Neural cell (in vitro differentiated cells): Measurements from ENCODE around the gene DOCK4. TPM values are rescaled to one million over a fixed set of nuclear protein-coding genes. Genes with fewer than 3 reads are reported as not detected.

Experiments used
- H2AFZ ChIP-seq: fragments of 200-600, 300-800 bp; sonication (generic), shearing (Covaris generic); 2 replicates; pipeline ENCODE4 v1.6.0; 2014; ENCODE audit warnings: low read depth, mild to moderate bottlenecking, antibody characterized with exemption, low read length, moderate library complexity
- H3F3A ChIP-seq: fragments of 200-600 bp; shearing (Covaris generic); 2 replicates; pipeline ENCODE4 v1.6.1; 2016; ENCODE audit warnings: mild to moderate bottlenecking, moderate library complexity, mixed read lengths, antibody characterized with exemption, low read length; ENCODE audit not compliant: insufficient read depth, poor library complexity, severe bottlenecking
- H3K27ac ChIP-seq: fragments of 200-600, 300-800 bp; sonication (generic), shearing (Covaris generic); 2 replicates; pipeline ENCODE4 v1.5.1; 2014; ENCODE audit warnings: mild to moderate bottlenecking, low read length, moderate library complexity
- H3K27me3 ChIP-seq: fragments of 300-800, 200-600 bp; sonication (generic), shearing (Covaris generic); 2 replicates; pipeline ENCODE4 v1.6.0; 2014; ENCODE audit warnings: mild to moderate bottlenecking, low read depth, low read length, moderate library complexity; ENCODE audit not compliant: insufficient read depth
- H3K36me3 ChIP-seq: fragments of 300-800, 200-600 bp; sonication (generic), shearing (Covaris generic); 2 replicates; pipeline ENCODE4 v1.5.1; 2014; ENCODE audit warnings: mild to moderate bottlenecking, antibody characterized with exemption, low read length, moderate library complexity; ENCODE audit not compliant: insufficient read depth
- H3K4me2 ChIP-seq: fragments of 300-800, 200-600 bp; sonication (generic), shearing (Covaris generic); 2 replicates; pipeline ENCODE4 v1.6.0; 2014; ENCODE audit warnings: mild to moderate bottlenecking, low read length
- H3K4me3 ChIP-seq: fragments of 300-800, 200-600 bp; sonication (generic), shearing (Covaris generic); 2 replicates; pipeline ENCODE4 v1.5.1; 2014; ENCODE audit warnings: mild to moderate bottlenecking, low read length, moderate library complexity
- H3K79me2 ChIP-seq: fragments of 200-600 bp; shearing (Covaris generic); replicated peaks from 2 replicates; pipeline ENCODE4 v1.6.0; 2014; ENCODE audit warnings: mild to moderate bottlenecking, low read length, moderate library complexity; ENCODE audit not compliant: insufficient read depth
- H3K9ac ChIP-seq: fragments of 300-800, 200-600 bp; sonication (generic), shearing (Covaris generic); 2 replicates; pipeline ENCODE4 v1.6.1; 2016; ENCODE audit warnings: mild to moderate bottlenecking, low read length, mixed read lengths
- H3K9me2 ChIP-seq: fragments of 200-600 bp; shearing (Covaris generic); 2 replicates; pipeline ENCODE4 v1.6.1; 2016; ENCODE audit warnings: mild to moderate bottlenecking, low read length, mixed read lengths; ENCODE audit not compliant: insufficient read depth
- H3K9me3 ChIP-seq: fragments of 200-600, 300-800 bp; sonication (generic), shearing (Covaris generic); 2 replicates; pipeline ENCODE4 v1.6.1; 2016; ENCODE audit warnings: mild to moderate bottlenecking, mixed run types, low read length, moderate library complexity, mixed read lengths
- H4K20me1 ChIP-seq: fragments of 200-600 bp; shearing (Covaris generic); 2 replicates; pipeline ENCODE4 v1.6.1; 2016; ENCODE audit warnings: mild to moderate bottlenecking, mixed run types; ENCODE audit not compliant: insufficient read depth
- EP300 ChIP-seq: fragments of 450-650 bp; conservative IDR thresholded peaks from 2 replicates; pipeline ENCODE4 v1.6.1; 2014; ENCODE audit warnings: antibody characterized with exemption, mild to moderate bottlenecking, moderate library complexity; ENCODE audit not compliant: poor library complexity, severe bottlenecking
- EZH2 ChIP-seq: fragments of 200-600, 300-800 bp; shearing (Covaris generic), sonication (generic); IDR thresholded peaks from 2 replicates; pipeline ENCODE4 v1.6.1; 2014; ENCODE audit warnings: antibody characterized with exemption, low read length, borderline replicate concordance, mild to moderate bottlenecking; ENCODE audit not compliant: insufficient read depth, poor library complexity, severe bottlenecking
- MXI1 ChIP-seq: fragments of 450-650 bp; conservative IDR thresholded peaks from 2 replicates; pipeline ENCODE4 v1.6.1; 2014; ENCODE audit warnings: antibody characterized with exemption, mild to moderate bottlenecking; ENCODE audit not compliant: poor library complexity, severe bottlenecking
- POLR2AphosphoS5 ChIP-seq: IDR thresholded peaks from 2 replicates; pipeline ENCODE4 v1.6.1; 2012
- RAD21 ChIP-seq: fragments of 450-650 bp; conservative IDR thresholded peaks from 2 replicates; pipeline ENCODE4 v1.6.1; 2014; ENCODE audit warnings: antibody characterized with exemption, mild to moderate bottlenecking, moderate library complexity
- TAF1 ChIP-seq: IDR thresholded peaks from 2 replicates; pipeline ENCODE4 v1.6.1; 2012; ENCODE audit warnings: low read depth
- polyA plus RNA-seq: library from polyadenylated mRNA; depleted of rRNA; stranded (reverse); fragments of >200 nt; gene quantifications from 2 replicates; pipeline ENCODE4 v1.2.3, GENCODE V29; 2014
- TF ChIP-seq, protein P1 (sequence below): IDR thresholded peaks from 2 replicates; pipeline ENCODE4 v1.6.1; 2012; ENCODE audit warnings: borderline replicate concordance
- TF ChIP-seq, protein P2 (sequence below): fragments of 450-650 bp; IDR thresholded peaks from 2 replicates; pipeline ENCODE4 v1.5.1; 2014; ENCODE audit warnings: antibody characterized with exemption, mild to moderate bottlenecking, moderate library complexity; ENCODE audit not compliant: poor library complexity, severe bottlenecking

DOCK4 gene
- polyA plus RNA-seq, 1 donor from 2014 or later: 28.1 TPM

DNA sequence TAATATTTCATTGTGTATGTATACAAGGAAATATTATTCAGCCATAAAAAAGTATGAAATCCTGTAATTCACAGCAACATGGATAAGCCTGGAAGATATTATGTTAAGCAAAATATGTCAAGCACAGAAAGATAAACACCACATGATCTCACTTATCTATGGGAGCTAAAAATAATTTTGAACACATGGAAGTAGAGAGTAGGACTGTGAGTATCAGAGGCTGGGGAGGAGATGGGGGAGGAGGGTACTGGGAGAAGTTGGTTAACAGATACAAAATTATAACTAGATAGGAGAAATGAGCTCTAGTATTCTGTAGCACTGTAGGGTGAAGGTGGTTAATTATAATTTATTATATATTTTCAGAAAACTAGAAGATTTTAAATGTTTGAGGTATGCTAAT, 132.7 kb downstream of the DOCK4 start:
- no peaks in the 10 kb centered on the region for H4K20me1 ChIP-seq
- H3K4me3 ChIP-seq: no peak overlapping the region
- no peaks in the 10 kb centered on the region for H3K36me3 ChIP-seq
- H3K4me2 ChIP-seq: no peak overlapping the region
- H3K27ac ChIP-seq: no peak overlapping the region
- H3K9ac ChIP-seq: no peak overlapping the region
- H3K27me3 ChIP-seq: no peaks in the 10 kb centered on the region
- no peak overlapping the region for H2AFZ ChIP-seq
- H3K9me3 ChIP-seq: no peaks in the 10 kb centered on the region
- no peaks in the 10 kb centered on the region for H3K9me2 ChIP-seq
- TF ChIP-seq, protein P1, sequence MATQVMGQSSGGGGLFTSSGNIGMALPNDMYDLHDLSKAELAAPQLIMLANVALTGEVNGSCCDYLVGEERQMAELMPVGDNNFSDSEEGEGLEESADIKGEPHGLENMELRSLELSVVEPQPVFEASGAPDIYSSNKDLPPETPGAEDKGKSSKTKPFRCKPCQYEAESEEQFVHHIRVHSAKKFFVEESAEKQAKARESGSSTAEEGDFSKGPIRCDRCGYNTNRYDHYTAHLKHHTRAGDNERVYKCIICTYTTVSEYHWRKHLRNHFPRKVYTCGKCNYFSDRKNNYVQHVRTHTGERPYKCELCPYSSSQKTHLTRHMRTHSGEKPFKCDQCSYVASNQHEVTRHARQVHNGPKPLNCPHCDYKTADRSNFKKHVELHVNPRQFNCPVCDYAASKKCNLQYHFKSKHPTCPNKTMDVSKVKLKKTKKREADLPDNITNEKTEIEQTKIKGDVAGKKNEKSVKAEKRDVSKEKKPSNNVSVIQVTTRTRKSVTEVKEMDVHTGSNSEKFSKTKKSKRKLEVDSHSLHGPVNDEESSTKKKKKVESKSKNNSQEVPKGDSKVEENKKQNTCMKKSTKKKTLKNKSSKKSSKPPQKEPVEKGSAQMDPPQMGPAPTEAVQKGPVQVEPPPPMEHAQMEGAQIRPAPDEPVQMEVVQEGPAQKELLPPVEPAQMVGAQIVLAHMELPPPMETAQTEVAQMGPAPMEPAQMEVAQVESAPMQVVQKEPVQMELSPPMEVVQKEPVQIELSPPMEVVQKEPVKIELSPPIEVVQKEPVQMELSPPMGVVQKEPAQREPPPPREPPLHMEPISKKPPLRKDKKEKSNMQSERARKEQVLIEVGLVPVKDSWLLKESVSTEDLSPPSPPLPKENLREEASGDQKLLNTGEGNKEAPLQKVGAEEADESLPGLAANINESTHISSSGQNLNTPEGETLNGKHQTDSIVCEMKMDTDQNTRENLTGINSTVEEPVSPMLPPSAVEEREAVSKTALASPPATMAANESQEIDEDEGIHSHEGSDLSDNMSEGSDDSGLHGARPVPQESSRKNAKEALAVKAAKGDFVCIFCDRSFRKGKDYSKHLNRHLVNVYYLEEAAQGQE: no peak
- TF ChIP-seq, protein P2, sequence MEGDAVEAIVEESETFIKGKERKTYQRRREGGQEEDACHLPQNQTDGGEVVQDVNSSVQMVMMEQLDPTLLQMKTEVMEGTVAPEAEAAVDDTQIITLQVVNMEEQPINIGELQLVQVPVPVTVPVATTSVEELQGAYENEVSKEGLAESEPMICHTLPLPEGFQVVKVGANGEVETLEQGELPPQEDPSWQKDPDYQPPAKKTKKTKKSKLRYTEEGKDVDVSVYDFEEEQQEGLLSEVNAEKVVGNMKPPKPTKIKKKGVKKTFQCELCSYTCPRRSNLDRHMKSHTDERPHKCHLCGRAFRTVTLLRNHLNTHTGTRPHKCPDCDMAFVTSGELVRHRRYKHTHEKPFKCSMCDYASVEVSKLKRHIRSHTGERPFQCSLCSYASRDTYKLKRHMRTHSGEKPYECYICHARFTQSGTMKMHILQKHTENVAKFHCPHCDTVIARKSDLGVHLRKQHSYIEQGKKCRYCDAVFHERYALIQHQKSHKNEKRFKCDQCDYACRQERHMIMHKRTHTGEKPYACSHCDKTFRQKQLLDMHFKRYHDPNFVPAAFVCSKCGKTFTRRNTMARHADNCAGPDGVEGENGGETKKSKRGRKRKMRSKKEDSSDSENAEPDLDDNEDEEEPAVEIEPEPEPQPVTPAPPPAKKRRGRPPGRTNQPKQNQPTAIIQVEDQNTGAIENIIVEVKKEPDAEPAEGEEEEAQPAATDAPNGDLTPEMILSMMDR: no peak
- no peak for TF ChIP-seq EZH2
- no peak for TF ChIP-seq TAF1
- TF ChIP-seq EP300: no peak
- TF ChIP-seq RAD21: no peak
- no peak for TF ChIP-seq POLR2AphosphoS5
- H3K79me2 ChIP-seq: no peaks in the 10 kb centered on the region
- H3F3A ChIP-seq: no peaks in the 10 kb centered on the region

DNA sequence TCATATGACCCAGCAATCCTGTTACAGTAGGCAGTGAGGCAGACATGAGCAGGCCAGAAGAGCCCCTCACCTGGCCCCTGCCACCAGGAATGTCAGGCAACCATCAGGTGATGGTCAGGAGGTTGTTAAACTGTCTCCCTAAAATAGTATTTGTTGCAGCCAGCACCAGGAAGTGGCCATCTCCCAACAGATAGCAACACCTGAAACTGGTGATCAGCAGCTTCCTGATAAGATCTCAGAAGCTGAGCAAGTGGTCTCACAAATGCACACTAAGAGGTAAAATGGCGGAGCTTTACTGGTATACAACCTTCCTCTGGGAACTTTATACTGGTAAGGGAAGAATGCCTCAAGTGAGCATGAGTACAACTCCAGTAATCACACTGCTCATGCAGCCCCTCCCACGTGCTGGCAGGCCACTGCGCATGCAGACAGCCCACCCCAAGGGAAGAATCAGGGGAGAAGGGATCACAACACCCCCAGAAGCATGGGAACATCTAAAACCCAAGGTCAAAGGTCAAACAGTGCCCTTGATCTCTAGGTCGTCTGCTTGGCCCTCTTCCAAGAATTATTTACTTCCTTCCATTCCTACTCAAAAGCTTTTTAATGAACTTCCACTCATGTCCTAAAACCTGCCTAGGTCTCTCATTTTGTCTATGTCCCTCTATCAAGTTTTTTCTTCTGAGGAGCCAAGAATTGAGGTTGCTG, 133.5 kb downstream of the DOCK4 start:
- H3K27me3 ChIP-seq: no peaks in the 10 kb centered on the region
- H2AFZ ChIP-seq: no peak overlapping the region
- no peaks in the 10 kb centered on the region for H3K79me2 ChIP-seq
- no peak overlapping the region for H3K9ac ChIP-seq
- TF ChIP-seq MXI1 (no peak), POLR2AphosphoS5 (no peak), EP300 (no peak), EZH2 (no peak), RAD21 (no peak)
- TF ChIP-seq, protein P2: no peak
- H3K27ac ChIP-seq: no peak overlapping the region
- no peaks in the 10 kb centered on the region for H3F3A ChIP-seq
- H3K4me2 ChIP-seq: no peak overlapping the region
- no peaks in the 10 kb centered on the region for H3K9me2 ChIP-seq
- no peaks in the 10 kb centered on the region for H3K36me3 ChIP-seq
- no peak overlapping the region for H3K4me3 ChIP-seq
- H4K20me1 ChIP-seq: no peaks in the 10 kb centered on the region
- no peaks in the 10 kb centered on the region for H3K9me3 ChIP-seq
